KBM-7 (cell line): ENCODE results near the gene RGS16.

Source experiments
- DNase-seq: peaks from one replicate; pipeline ENCODE4 v3.0.0-alpha.2; 2015
- in situ Hi-C: fragments of 300-500 bp; cut with MboI; formaldehyde crosslinking; loops from 2 replicates; pipeline ENCODE4 v1.14.3; 2020; ENCODE audit warnings: low sequenced_read_pairs, low pct_unique_long_range_greater_than_20kb, mixed read lengths

Gene RGS16

DNA sequence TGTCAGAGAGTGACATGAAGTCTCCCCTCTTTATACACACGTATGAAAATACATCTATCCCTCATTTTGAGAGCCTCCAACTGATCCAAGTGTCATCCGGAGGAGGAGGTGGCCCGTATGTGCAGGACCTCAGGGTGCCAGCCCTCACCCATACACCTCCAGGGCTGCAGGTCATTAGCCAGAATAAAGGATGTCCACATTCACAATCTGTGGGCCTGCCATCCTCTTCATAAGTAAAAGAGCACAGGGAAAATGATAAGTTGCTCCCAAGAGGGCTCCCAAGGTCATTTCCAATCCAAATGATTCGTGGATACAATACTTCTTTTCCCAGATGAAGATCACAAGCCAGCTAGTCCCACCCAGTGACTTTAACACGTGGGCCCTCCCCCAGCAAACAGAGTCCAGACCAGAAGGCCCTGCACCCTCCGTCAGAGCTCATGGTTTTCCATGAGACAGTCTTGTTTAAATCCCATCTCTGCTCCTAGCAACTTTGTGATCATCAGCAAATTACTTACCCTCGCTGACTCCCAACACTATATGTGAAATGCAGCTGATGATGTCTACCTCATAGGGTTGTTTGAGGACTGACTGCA lies 43.7 kb downstream of the RGS16 start:
- no peak for DNase-seq
- in situ Hi-C loops = no loop called here

DNA sequence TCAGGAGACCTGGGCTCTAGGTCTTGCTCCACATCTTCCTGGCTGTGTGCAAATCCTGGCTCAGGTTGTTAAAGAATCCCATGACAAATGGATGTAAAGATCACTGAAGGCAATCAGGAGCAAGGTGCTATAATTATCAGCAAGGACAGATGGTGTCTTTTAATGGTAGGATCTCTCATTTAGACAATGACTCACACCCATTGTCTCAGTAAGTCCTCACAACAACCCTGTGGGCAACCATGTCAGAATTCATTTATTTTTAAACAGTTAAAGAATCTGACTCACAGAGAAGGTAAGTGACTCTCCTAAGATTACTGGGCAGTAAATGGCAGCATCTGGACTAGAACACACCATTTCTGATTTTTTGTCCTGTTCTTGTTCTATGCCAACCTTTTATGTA lies 47.9 kb downstream of the RGS16 start:
- in situ Hi-C loops = no loop called here
- no peak for DNase-seq

DNA sequence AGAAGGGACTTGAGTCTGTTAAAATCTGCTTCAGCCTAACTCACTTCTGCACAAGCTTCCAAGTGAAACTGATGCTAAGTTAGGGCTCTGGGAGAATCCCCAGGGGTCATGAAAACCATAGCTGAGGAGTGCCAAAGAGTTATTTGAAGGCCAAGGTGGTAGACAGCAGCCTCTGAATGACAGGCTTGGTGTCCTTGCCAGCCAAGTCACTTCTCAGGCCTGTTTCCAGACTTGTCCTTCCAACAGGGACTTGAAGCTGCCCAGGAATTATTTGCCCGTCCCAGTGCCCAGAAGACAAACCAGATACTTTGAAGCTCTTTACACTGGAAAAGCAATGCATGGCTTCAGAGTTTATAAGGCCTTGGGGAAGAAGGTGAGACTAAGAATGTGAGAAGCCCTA lies 48.7 kb downstream of the RGS16 start:
- no peak for DNase-seq
- in situ Hi-C loops = no loop called here

DNA sequence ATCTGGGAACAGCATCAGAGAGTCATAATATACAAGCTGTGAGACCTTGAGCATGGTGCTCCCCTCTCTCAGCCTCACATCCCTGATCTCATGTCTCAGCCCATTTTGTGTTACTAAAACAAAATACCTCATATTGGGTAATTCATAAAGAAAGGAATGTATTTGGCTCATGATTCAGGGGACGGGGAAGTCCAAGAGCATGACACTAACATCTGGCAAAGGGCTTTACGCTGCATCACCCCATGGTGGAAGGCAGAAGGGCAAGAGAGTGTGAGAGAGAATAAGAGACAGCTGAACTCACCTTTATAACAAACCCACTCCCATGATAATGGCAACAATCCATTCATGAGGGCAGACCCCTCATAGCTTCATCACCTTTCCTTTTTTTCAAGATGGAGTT lies 51.7 kb downstream of the RGS16 start:
- in situ Hi-C loops = no loop called here
- no peak for DNase-seq

DNA sequence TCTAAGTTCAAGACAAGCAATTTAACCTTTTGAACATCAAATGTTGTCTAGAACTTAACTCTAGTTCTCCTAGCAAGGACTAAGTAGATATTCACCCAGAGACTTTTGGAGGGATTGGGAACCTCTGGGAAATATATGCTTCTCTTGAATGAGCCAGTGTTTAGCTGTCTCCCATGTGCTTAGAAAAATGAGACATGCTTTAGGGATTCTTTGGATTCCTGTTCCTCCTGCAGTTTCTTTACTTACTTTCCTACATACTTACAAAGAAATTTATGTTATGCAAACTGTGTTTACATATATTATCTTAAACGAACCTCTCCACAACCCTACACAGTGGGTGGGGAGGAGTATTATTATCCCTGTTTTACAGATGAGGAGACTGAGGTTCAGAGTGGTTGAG lies 54.4 kb downstream of the RGS16 start:
- no peak for DNase-seq
- in situ Hi-C loops = no loop called here

GRCh38 chr1:182549346-182549745 lies 54.8 kb downstream of the RGS16 start:
- DNase-seq = no peak
- in situ Hi-C loops = no loop called here
